ENCODE data around the gene DTYMK.

- TF ChIP-seq, protein P1, sequence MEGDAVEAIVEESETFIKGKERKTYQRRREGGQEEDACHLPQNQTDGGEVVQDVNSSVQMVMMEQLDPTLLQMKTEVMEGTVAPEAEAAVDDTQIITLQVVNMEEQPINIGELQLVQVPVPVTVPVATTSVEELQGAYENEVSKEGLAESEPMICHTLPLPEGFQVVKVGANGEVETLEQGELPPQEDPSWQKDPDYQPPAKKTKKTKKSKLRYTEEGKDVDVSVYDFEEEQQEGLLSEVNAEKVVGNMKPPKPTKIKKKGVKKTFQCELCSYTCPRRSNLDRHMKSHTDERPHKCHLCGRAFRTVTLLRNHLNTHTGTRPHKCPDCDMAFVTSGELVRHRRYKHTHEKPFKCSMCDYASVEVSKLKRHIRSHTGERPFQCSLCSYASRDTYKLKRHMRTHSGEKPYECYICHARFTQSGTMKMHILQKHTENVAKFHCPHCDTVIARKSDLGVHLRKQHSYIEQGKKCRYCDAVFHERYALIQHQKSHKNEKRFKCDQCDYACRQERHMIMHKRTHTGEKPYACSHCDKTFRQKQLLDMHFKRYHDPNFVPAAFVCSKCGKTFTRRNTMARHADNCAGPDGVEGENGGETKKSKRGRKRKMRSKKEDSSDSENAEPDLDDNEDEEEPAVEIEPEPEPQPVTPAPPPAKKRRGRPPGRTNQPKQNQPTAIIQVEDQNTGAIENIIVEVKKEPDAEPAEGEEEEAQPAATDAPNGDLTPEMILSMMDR (IDR thresholded peaks at IDR 0.05; ENCODE audit: low read depth, low read length), result peak; percentile 8
- TF ChIP-seq POLR2A (IDR thresholded peaks at IDR 0.05; ENCODE audit: extremely low read depth, insufficient read length), result no peak
Observed at GRCh38 chr2:241734208-241734466, 47.5 kb upstream of the DTYMK start.

Data from NB4 (cell line).